GM23338 (cell line): ENCODE results near the gene NXF2. TPM values are rescaled to one million over a fixed set of nuclear protein-coding genes. Genes with fewer than 3 reads are reported as not detected.

Source experiments
- ATAC-seq: fragments of 200-7000 bp; cut with Tn5 transposase; 3 replicates; pipeline ENCODE4 v1.9.1; 2020
- DNase-seq: peaks from one replicate; pipeline ENCODE4 v3.0.0-alpha.2; 2015; ENCODE audit warnings: low spot score
- H2AFZ ChIP-seq: fragments of 200-600 bp; sonication (generic); 2 replicates; pipeline ENCODE4 v1.8.0; 2016; ENCODE audit warnings: antibody characterized with exemption, mild to moderate bottlenecking, moderate library complexity
- H3F3A ChIP-seq: fragments of 200-600 bp; sonication (generic); replicated peaks from 2 replicates; pipeline ENCODE4 v1.8.0; 2017; ENCODE audit warnings: antibody characterized with exemption, mixed run types, low read depth
- H3K27ac ChIP-seq: fragments of 200-600 bp; sonication (generic); 2 replicates; pipeline ENCODE4 v1.6.1; 2016; ENCODE audit warnings: low read depth
- H3K27me3 ChIP-seq: fragments of 200-600 bp; sonication (generic); 2 replicates; pipeline ENCODE4 v1.8.0; 2016; ENCODE audit warnings: mild to moderate bottlenecking, mixed run types, moderate library complexity; ENCODE audit not compliant: insufficient read depth
- H3K36me3 ChIP-seq: fragments of 200-600 bp; sonication (generic); 2 replicates; pipeline ENCODE4 v1.8.0; 2016; ENCODE audit warnings: mild to moderate bottlenecking; ENCODE audit not compliant: insufficient read depth
- H3K4me1 ChIP-seq: fragments of 200-600 bp; sonication (generic); 2 replicates; pipeline ENCODE4 v1.8.0; 2016; ENCODE audit warnings: mild to moderate bottlenecking, moderate library complexity; ENCODE audit not compliant: insufficient read depth
- H3K4me2 ChIP-seq: fragments of 200-600 bp; sonication (generic); 2 replicates; pipeline ENCODE4 v1.7.1; 2017; ENCODE audit warnings: mixed run types
- H3K4me3 ChIP-seq: fragments of 200-600 bp; sonication (generic); 2 replicates; pipeline ENCODE4 v1.6.1; 2016; ENCODE audit warnings: mixed run types
- H3K79me2 ChIP-seq: fragments of 200-600 bp; sonication (generic); replicated peaks from 2 replicates; pipeline ENCODE4 v1.8.0; 2017; ENCODE audit warnings: mild to moderate bottlenecking; ENCODE audit not compliant: insufficient read depth
- H3K9me2 ChIP-seq: fragments of 200-600 bp; sonication (generic); 2 replicates; pipeline ENCODE4 v1.8.0; 2017; ENCODE audit not compliant: insufficient read depth
- H4K20me1 ChIP-seq: fragments of 200-600 bp; sonication (generic); replicated peaks from 2 replicates; pipeline ENCODE4 v1.8.0; 2017; ENCODE audit warnings: mild to moderate bottlenecking; ENCODE audit not compliant: insufficient read depth
- H3K27ac Mint-ChIP-seq: 2 replicates; pipeline ENCODE4 v1.8.0; 2020; ENCODE audit warnings: inconsistent platforms, mild to moderate bottlenecking, moderate library complexity, mixed read lengths
- H3K27me3 Mint-ChIP-seq: 3 replicates; pipeline ENCODE4 v1.8.0; 2022; ENCODE audit warnings: low read depth, mild to moderate bottlenecking, moderate library complexity, mixed read lengths, inconsistent platforms; ENCODE audit not compliant: insufficient read depth, poor library complexity
- H3K36me3 Mint-ChIP-seq: 3 replicates; pipeline ENCODE4 v1.8.0; 2021; ENCODE audit warnings: low read depth, mild to moderate bottlenecking, inconsistent platforms, moderate library complexity, mixed read lengths
- H3K4me1 Mint-ChIP-seq: 3 replicates; pipeline ENCODE4 v1.8.0; 2020; ENCODE audit warnings: mild to moderate bottlenecking, inconsistent platforms, mixed read lengths
- H3K4me3 Mint-ChIP-seq: 3 replicates; pipeline ENCODE4 v1.8.0; 2021; ENCODE audit warnings: moderate library complexity, mild to moderate bottlenecking, inconsistent platforms, mixed read lengths
- H3K9me3 Mint-ChIP-seq: 3 replicates; pipeline ENCODE4 v1.8.0; 2020; ENCODE audit warnings: moderate library complexity, mild to moderate bottlenecking, inconsistent platforms, mixed read lengths
- CREB1 ChIP-seq: fragments of 250-450 bp; sonication (Bioruptor Pico); IDR thresholded peaks from 2 replicates; pipeline ENCODE4 v1.5.0; 2020; ENCODE audit warnings: low read depth, mild to moderate bottlenecking, moderate library complexity
- CTCF ChIP-seq, 2 experiments: fragments of 200-600 bp in 1 of 2; sonication (generic) in 1 of 2; conservative IDR thresholded peaks; 2 replicates each; pipeline versions ENCODE4 v1.5.1 to v1.6.1; 2016 to 2017; ENCODE audit warnings: antibody characterized with exemption in 2 of 2, low read depth in 2 of 2, mild to moderate bottlenecking in 2 of 2, moderate library complexity in 1 of 2
- ETS1 ChIP-seq: IDR thresholded peaks from 2 replicates; pipeline ENCODE4 v1.6.1; 2016; ENCODE audit warnings: antibody characterized with exemption
- EZH2 ChIP-seq: fragments of 200-600 bp; sonication (generic); IDR thresholded peaks from one replicate; pipeline ENCODE4 v1.8.0; 2017; ENCODE audit warnings: antibody characterized with exemption, mild to moderate bottlenecking, low read depth; ENCODE audit not compliant: unreplicated experiment
- EZH2phosphoT487 ChIP-seq: fragments of 200-600 bp; sonication (generic); IDR thresholded peaks from one replicate; pipeline ENCODE4 v1.8.1; 2018; ENCODE audit warnings: antibody characterized with exemption; ENCODE audit not compliant: unreplicated experiment
- JUNB ChIP-seq: IDR thresholded peaks from one replicate; pipeline ENCODE4 v1.6.1; 2016; ENCODE audit warnings: antibody characterized with exemption; ENCODE audit not compliant: unreplicated experiment
- NANOG ChIP-seq: IDR thresholded peaks from 2 replicates; pipeline ENCODE4 v1.6.1; 2016; ENCODE audit warnings: antibody characterized with exemption, borderline replicate concordance
- POLR2AphosphoS5 ChIP-seq: IDR thresholded peaks from 2 replicates; pipeline ENCODE4 v1.6.1; 2016; ENCODE audit warnings: antibody characterized with exemption, low read depth
- STAT1 ChIP-seq: IDR thresholded peaks from one replicate; pipeline ENCODE4 v1.6.1; 2016; ENCODE audit warnings: antibody characterized with exemption; ENCODE audit not compliant: unreplicated experiment
- ZNF114 ChIP-seq: fragments of 250-450 bp; sonication (Bioruptor Pico); IDR thresholded peaks from 2 replicates; pipeline ENCODE4 v1.5.0; 2020; ENCODE audit warnings: mild to moderate bottlenecking, moderate library complexity
- ZNF331 ChIP-seq: fragments of 250-450 bp; sonication (Bioruptor Pico); IDR thresholded peaks from 2 replicates; pipeline ENCODE4 v1.5.0; 2020; ENCODE audit warnings: low read depth, mild to moderate bottlenecking, moderate library complexity
- polyA plus RNA-seq: library from polyadenylated mRNA; unstranded; fragments of >200 nt; fragmentation: Nextera tagmentation; extraction: Ambion mirVana; gene quantifications from 2 replicates; pipeline ENCODE4 v1.2.1, GENCODE V29; 2016
- total RNA-seq: library from RNA; depleted of rRNA; stranded (reverse); fragments of >200 nt; shearing (Covaris generic); gene quantifications from 2 replicates; pipeline ENCODE4 v1.2.3, GENCODE V29; 2014
- TF ChIP-seq, protein P1 (sequence below): fragments of 250-450 bp; sonication (Bioruptor Pico); IDR thresholded peaks from 2 replicates; pipeline ENCODE4 v1.5.0; 2020; ENCODE audit warnings: mild to moderate bottlenecking, moderate library complexity

Gene NXF2
- total and polyA plus RNA-seq, 2 experiments from 2014 or later: 0.14 TPM; not detected in 1

- TF ChIP-seq ETS1 (no peak), POLR2AphosphoS5 (no peak)
These were observed 91.2 kb downstream of the NXF2 start (continued) for GRCh38 chrX:102338162-102338561.

DNA sequence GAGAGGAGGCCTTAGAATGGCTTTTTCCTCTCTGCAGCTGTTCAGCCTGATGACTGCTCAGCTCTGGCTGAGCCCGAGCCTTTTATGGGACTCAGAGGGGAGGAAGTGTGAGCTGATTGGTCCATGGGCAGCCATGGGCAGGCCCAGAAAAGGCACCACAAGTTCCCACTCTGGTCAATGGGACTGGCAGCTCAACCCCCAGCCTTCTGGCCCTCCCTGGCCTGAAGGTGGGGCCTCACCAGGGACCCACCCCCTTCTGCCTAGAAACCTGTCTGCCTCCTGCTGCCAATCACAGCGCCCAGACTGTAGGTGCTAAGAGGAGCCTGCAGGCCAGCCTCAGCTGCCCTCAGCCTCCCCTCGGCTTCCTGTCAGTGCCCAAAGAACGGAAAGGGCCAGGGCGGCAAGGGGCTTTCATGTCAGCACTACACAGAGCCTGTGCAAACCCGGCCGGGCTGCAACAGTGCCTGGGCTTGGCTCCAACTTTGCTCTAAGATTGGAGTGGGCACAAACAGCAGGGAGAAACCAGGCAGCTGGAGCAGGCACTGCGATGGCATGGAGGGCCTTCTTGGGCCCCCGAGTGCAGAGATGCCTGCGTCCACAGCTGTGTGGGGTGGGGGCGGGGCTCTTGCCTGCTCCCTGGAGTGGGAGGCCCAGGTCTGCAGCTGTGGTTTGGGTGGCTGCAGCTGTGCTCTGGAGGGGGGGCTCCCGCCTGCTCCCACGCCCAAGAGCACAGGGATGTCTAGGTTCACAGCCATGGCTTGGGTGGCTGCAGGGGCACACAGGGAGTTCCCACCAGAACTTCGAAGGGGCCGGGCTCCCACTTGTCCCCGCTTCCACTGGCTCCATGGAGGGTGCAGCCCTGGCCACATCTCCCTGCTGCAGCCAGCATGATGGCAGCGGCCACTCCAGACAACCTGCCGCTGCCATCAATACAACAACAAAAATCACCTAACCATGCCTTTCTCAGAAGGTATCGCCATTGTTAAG is 92.6 kb downstream of the NXF2 start:
- Mint-ChIP-seq H3K9me3 (no peaks in the 10 kb centered on the region), H3K27ac (no peak overlapping the region), H3K27me3 (no peaks in the 10 kb centered on the region), H3K36me3 (no peaks in the 10 kb centered on the region), H3K4me3 (no peak overlapping the region), H3K4me1 (no peaks in the 10 kb centered on the region)
- Histone ChIP-seq H3K4me2 (no peak overlapping the region), H3K9me2 (no peaks in the 10 kb centered on the region), H2AFZ (no peak overlapping the region), H3K4me3 (no peak overlapping the region), H3K4me1 (no peaks in the 10 kb centered on the region), H3K79me2 (no peaks in the 10 kb centered on the region), H3K36me3 (no peaks in the 10 kb centered on the region), H3K27me3 (no peaks in the 10 kb centered on the region), H3F3A (no peaks in the 10 kb centered on the region), H4K20me1 (no peaks in the 10 kb centered on the region), H3K27ac (no peak overlapping the region)
- ATAC-seq (peak; percentile 98), DNase-seq (peak; percentile 49)
- no peak for TF ChIP-seq CTCF (conservative IDR thresholded peaks at IDR 0.05; ENCODE audit: low read depth in 2 of 2)
- TF ChIP-seq CREB1 (CRISPR knock-in tag): no peak
- TF ChIP-seq EZH2: no peak
- no peak for TF ChIP-seq ETS1
- TF ChIP-seq, protein P1, sequence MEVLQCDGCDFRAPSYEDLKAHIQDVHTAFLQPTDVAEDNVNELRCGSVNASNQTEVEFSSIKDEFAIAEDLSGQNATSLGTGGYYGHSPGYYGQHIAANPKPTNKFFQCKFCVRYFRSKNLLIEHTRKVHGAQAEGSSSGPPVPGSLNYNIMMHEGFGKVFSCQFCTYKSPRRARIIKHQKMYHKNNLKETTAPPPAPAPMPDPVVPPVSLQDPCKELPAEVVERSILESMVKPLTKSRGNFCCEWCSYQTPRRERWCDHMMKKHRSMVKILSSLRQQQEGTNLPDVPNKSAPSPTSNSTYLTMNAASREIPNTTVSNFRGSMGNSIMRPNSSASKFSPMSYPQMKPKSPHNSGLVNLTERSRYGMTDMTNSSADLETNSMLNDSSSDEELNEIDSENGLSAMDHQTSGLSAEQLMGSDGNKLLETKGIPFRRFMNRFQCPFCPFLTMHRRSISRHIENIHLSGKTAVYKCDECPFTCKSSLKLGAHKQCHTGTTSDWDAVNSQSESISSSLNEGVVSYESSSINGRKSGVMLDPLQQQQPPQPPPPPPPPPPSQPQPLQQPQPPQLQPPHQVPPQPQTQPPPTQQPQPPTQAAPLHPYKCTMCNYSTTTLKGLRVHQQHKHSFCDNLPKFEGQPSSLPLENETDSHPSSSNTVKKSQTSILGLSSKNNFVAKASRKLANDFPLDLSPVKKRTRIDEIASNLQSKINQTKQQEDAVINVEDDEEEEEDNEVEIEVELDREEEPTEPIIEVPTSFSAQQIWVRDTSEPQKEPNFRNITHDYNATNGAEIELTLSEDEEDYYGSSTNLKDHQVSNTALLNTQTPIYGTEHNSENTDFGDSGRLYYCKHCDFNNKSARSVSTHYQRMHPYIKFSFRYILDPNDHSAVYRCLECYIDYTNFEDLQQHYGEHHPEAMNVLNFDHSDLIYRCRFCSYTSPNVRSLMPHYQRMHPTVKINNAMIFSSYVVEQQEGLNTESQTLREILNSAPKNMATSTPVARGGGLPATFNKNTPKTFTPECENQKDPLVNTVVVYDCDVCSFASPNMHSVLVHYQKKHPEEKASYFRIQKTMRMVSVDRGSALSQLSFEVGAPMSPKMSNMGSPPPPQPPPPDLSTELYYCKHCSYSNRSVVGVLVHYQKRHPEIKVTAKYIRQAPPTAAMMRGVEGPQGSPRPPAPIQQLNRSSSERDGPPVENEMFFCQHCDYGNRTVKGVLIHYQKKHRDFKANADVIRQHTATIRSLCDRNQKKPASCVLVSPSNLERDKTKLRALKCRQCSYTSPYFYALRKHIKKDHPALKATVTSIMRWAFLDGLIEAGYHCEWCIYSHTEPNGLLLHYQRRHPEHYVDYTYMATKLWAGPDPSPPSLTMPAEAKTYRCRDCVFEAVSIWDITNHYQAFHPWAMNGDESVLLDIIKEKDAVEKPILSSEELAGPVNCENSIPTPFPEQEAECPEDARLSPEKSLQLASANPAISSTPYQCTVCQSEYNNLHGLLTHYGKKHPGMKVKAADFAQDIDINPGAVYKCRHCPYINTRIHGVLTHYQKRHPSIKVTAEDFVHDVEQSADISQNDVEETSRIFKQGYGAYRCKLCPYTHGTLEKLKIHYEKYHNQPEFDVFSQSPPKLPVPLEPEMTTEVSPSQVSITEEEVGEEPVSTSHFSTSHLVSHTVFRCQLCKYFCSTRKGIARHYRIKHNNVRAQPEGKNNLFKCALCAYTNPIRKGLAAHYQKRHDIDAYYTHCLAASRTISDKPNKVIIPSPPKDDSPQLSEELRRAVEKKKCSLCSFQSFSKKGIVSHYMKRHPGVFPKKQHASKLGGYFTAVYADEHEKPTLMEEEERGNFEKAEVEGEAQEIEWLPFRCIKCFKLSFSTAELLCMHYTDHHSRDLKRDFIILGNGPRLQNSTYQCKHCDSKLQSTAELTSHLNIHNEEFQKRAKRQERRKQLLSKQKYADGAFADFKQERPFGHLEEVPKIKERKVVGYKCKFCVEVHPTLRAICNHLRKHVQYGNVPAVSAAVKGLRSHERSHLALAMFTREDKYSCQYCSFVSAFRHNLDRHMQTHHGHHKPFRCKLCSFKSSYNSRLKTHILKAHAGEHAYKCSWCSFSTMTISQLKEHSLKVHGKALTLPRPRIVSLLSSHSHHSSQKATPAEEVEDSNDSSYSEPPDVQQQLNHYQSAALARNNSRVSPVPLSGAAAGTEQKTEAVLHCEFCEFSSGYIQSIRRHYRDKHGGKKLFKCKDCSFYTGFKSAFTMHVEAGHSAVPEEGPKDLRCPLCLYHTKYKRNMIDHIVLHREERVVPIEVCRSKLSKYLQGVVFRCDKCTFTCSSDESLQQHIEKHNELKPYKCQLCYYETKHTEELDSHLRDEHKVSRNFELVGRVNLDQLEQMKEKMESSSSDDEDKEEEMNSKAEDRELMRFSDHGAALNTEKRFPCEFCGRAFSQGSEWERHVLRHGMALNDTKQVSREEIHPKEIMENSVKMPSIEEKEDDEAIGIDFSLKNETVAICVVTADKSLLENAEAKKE (CRISPR knock-in tag): no peak
- no peak for TF ChIP-seq EZH2phosphoT487
- TF ChIP-seq ZNF331 (CRISPR knock-in tag): no peak
- no peak for TF ChIP-seq JUNB
- no peak for TF ChIP-seq POLR2AphosphoS5
- no peak for TF ChIP-seq STAT1
- no peak for TF ChIP-seq NANOG
- no peak for TF ChIP-seq ZNF114
